Activated T-helper 17 cell treated with anti-CD3 and anti-CD28 coated beads, Interleukin-2, amount 50 U/mL, for 72 hours (primary cell): ENCODE data around the gene ANAPC5. TPM values are rescaled to one million over a fixed set of nuclear protein-coding genes. Genes with fewer than 3 reads are reported as not detected.

Experiments used
- ATAC-seq: fragments of 150-1000 bp; cut with Tn5 transposase; replicated peaks from 2 replicates; pipeline ENCODE4 v1.10.0; 2021; ENCODE audit warnings: mild to moderate bottlenecking, moderate library complexity
- H3K27ac Mint-ChIP-seq: one replicate; pipeline ENCODE4 v1.8.0; 2022; ENCODE audit warnings: mixed read lengths
- H3K27me3 Mint-ChIP-seq: one replicate; pipeline ENCODE4 v1.8.0; 2022; ENCODE audit warnings: mixed read lengths
- H3K36me3 Mint-ChIP-seq: one replicate; pipeline ENCODE4 v1.8.0; 2022; ENCODE audit warnings: low read depth, mild to moderate bottlenecking, mixed read lengths
- H3K4me1 Mint-ChIP-seq: one replicate; pipeline ENCODE4 v1.8.0; 2022; ENCODE audit warnings: mixed read lengths
- H3K4me3 Mint-ChIP-seq: one replicate; pipeline ENCODE4 v1.8.0; 2022; ENCODE audit warnings: mild to moderate bottlenecking, mixed read lengths
- H3K9me3 Mint-ChIP-seq: one replicate; pipeline ENCODE4 v1.8.0; 2022; ENCODE audit warnings: mixed read lengths
- total RNA-seq, 2 donors: library from RNA; stranded (reverse); gene quantifications; one replicate each; pipeline ENCODE4 v1.2.3, GENCODE V29; 2022

The ANAPC5 gene
- total RNA-seq, 2 donors from 2014 or later: 62.5 to 114 TPM

DNA sequence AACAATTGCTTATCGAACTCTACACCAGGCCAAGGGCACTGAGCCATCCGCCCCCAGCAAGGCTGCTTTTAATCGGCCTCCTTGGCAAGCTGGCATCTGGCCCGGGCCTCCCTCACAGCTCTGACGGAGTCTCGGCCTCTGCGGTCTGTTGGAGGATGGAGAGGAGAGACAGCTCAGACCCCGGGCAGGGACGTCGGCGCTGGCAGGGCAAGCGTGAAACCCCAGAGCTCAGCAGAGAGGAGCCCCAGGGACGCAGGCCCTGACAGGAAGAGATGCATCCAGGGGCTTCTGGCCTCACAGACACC is 73.2 kb downstream of the ANAPC5 start:
- Mint-ChIP-seq H3K4me1 (peaks cover 6% of the 10 kb centered on the region), H3K4me3 (no peak overlapping the region), H3K9me3 (no peaks in the 10 kb centered on the region), H3K36me3 (peaks cover 18% of the 10 kb centered on the region), H3K27me3 (no peaks in the 10 kb centered on the region), H3K27ac (no peak overlapping the region)
- ATAC-seq: no peak

DNA sequence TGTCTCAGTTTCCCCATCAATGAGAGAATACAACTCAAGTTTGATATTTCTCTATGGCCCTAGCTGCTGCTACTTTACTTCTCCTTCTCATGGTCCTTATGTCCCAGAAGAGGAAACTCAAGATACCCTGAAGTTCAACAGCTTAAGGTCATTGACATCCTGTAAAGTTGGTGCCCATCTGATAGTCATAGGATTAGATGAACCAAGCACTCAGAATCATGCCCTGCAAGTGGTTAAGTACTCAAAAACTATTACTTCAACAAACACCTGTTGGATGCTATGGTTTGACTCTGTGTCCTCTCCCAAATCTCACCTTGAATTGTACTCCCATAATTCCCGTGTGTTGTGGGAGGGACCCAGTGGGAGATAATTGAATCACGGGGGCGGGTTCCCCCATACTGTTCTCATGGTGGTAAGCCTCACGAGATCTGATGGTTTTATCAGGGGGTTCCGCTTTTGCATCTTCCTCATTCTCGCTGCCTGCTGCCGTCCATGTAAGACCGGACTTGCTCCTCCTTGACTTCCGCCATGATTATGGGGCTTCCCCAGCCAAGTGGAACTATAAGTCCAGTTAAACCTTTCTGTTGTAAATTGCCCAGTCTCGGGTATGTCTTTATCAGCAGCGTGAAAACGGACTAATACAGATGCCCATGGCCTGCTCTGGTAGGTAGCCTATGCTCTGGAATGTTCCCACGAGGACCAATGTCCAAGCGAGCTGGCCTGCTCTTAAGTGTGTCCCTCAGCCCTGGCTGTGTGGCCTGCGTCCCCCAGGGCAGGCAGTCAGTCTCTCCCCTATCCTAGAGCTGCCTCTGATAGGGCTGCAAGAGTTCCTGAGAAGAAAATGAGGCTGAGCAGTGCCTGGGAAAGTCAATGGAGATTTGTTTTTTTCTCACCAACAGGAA is 73.8 kb downstream of the ANAPC5 start:
- ATAC-seq: no peak
- H3K9me3 Mint-ChIP-seq: no peaks in the 10 kb centered on the region
- peaks cover 18% of the 10 kb centered on the region for H3K36me3 Mint-ChIP-seq
- no peak overlapping the region for H3K4me3 Mint-ChIP-seq
- no peaks in the 10 kb centered on the region for H3K27me3 Mint-ChIP-seq
- no peak overlapping the region for H3K27ac Mint-ChIP-seq
- H3K4me1 Mint-ChIP-seq: peaks cover 6% of the 10 kb centered on the region

DNA sequence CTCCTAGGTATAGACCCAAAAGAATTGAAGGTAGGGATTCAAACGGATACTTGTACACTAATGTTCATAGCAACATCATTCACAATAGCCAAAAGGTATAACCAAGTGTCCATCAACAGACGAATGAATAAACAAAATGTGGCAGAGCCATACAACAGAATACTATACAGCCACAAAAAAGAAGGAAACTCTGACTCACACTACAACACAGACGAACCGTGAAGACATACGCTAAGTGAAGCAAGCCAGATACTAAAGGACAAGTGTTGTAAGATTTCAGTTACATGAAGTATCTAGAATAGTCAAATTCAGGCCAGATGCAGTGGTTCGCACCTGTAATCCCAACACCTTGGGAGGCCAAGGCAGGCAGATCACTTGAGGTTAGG is 74.8 kb downstream of the ANAPC5 start:
- peaks cover 25% of the 10 kb centered on the region for H3K36me3 Mint-ChIP-seq
- ATAC-seq: peak; percentile 58
- peak overlapping the region; percentile 13 for H3K27ac Mint-ChIP-seq
- H3K4me1 Mint-ChIP-seq: peaks cover 6% of the 10 kb centered on the region
- H3K27me3 Mint-ChIP-seq: no peaks in the 10 kb centered on the region
- H3K4me3 Mint-ChIP-seq: peak overlapping the region; percentile 63
- H3K9me3 Mint-ChIP-seq: no peaks in the 10 kb centered on the region

DNA sequence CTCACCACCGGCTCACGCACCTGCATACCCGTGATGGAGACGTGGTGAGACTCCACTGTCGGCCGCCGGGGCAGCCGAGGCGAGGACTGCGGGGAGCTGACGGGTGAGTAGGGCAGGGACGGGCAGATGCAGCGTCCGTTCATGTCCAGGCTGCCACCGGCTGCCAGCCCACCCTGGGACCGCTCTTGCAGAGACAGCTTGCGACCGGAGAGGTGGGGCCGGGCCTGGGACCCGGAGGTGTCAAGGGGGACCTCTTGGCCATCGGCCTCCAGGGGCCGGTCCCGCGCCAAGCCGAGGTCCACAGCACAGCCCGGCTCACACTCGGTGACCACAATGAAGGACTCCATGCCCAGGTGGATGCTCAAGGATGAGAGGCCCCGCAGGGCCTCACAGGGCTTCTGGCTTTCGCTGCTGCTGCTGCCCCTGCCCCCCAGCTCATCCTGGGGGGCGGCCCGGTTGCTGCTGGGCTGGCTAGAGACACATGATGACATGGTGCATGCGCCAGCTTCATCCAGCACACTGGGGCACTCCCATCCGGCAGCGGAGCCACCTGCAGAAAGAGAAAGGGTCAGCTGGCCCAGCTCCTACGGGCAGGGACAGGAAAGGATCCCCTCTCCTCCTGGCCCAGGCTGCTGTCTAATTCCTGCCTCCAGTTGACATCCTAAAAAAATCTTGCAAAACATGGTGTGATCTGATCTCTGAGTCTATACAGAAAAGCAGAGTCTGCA is 78.0 kb downstream of the ANAPC5 start:
- Mint-ChIP-seq H3K9me3 (no peaks in the 10 kb centered on the region), H3K27me3 (no peaks in the 10 kb centered on the region), H3K36me3 (peaks cover 49% of the 10 kb centered on the region), H3K27ac (no peak overlapping the region), H3K4me1 (peaks cover 6% of the 10 kb centered on the region), H3K4me3 (no peak overlapping the region)
- ATAC-seq: no peak

GRCh38 chr12:121273364-121273896 is 78.8 kb downstream of the ANAPC5 start:
- no peak overlapping the region for H3K27ac Mint-ChIP-seq
- H3K9me3 Mint-ChIP-seq: no peaks in the 10 kb centered on the region
- H3K36me3 Mint-ChIP-seq: peaks cover 51% of the 10 kb centered on the region
- ATAC-seq: no peak
- H3K4me3 Mint-ChIP-seq: no peak overlapping the region
- H3K4me1 Mint-ChIP-seq: peaks cover 6% of the 10 kb centered on the region
- H3K27me3 Mint-ChIP-seq: no peaks in the 10 kb centered on the region

- Mint-ChIP-seq H3K27ac (no peak overlapping the region), H3K9me3 (no peaks in the 10 kb centered on the region), H3K36me3 (peaks cover 76% of the 10 kb centered on the region), H3K27me3 (no peaks in the 10 kb centered on the region), H3K4me3 (no peak overlapping the region), H3K4me1 (peaks cover 3% of the 10 kb centered on the region)
- no peak for ATAC-seq
Measured at GRCh38 chr12:121267822-121268221, 84.4 kb downstream of the ANAPC5 start.

DNA sequence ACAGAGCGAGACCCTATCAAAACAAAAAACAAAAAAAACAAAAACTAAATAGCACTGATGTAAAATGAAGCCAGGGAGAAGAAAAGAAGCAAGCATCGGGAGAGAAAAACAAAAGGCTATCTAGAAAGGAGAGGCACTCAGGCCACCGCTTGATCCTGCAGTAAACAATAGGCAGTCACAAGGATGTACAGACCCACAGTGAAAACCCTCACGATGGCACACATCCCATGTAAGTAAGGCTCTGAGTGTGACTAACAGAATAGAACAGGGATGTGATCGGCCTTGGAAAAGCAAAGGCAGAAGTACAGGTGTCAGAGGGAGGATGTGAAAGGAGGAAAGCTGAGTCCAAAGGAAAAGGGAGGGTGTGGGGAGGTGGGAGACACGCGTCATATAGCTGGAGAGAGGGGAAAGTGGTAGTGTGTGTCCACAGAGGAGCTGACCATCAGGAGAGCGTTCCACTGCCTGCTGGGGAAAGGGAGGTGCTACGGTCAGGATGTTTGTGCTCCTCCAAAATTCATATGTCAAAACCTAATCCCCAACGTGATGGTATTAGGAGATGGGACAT is 87.2 kb downstream of the ANAPC5 start:
- H3K4me1 Mint-ChIP-seq: peaks cover 3% of the 10 kb centered on the region
- no peaks in the 10 kb centered on the region for H3K27me3 Mint-ChIP-seq
- H3K36me3 Mint-ChIP-seq: peaks cover 84% of the 10 kb centered on the region
- H3K27ac Mint-ChIP-seq: no peak overlapping the region
- H3K4me3 Mint-ChIP-seq: no peak overlapping the region
- no peaks in the 10 kb centered on the region for H3K9me3 Mint-ChIP-seq
- no peak for ATAC-seq

- Mint-ChIP-seq H3K27ac (no peak overlapping the region), H3K9me3 (no peaks in the 10 kb centered on the region), H3K27me3 (no peaks in the 10 kb centered on the region), H3K4me1 (peaks cover 3% of the 10 kb centered on the region), H3K4me3 (no peak overlapping the region), H3K36me3 (peaks cover 84% of the 10 kb centered on the region)
- no peak for ATAC-seq
Measured at GRCh38 chr12:121264135-121264534, 88.1 kb downstream of the ANAPC5 start.

DNA sequence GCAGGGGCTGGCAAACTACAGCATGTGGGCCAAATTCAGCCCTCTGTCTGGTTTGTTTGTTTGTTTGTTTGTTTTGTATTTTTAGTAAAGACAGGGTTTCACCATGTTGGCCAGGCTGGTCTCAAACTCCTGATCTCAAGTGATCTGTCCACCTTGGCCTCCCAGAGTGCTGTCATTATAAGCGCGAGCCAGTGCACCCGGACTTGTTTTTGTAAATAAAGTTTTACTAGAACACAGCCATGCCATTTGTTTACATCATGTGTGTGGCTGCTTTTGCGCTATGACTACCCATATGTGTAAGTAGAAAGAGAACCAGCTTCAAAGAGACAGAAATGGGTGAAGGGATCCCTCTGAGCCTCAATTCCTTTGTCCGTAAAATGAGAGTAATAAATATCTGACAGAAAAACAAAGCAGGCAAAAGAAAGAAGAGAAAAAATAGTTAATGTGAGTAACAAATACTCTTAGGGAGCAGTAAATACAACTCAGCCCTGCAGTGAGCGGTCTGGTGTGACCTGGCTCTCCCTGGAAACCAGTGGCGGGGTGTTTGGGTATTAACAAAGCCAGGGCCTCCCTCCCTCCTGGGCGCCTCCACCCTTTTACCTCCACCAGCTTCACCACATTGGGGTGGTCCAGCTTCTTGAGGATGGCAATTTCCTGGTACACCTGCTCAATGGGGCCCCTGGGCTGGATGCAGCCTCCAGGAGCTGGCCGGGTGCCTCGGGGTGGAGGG is 88.8 kb downstream of the ANAPC5 start:
- ATAC-seq: no peak
- H3K4me1 Mint-ChIP-seq: peaks cover 3% of the 10 kb centered on the region
- no peak overlapping the region for H3K4me3 Mint-ChIP-seq
- H3K9me3 Mint-ChIP-seq: no peaks in the 10 kb centered on the region
- no peaks in the 10 kb centered on the region for H3K27me3 Mint-ChIP-seq
- H3K27ac Mint-ChIP-seq: peak overlapping the region; percentile 45
- H3K36me3 Mint-ChIP-seq: peaks cover 85% of the 10 kb centered on the region

DNA sequence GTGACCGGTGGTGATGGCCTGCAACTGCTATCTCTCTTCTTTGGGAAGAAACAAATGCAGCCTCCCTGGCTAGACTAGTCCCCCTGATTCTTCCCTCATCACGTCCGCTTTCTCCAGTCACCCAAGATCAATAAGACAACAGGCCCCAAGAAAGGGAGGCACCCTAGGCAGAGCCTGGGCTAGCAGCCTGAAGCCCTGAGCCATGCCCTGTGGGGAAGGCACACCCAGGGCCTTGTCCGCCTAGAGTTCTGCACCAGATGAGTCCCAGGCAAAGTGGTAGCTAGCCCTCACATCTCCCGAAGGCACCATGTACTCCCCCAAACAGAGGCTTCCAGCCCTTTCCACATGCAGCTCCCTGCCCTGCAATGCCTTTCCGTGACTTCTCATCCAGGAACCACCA is 90.8 kb downstream of the ANAPC5 start:
- ATAC-seq: no peak
- H3K4me3 Mint-ChIP-seq: no peak overlapping the region
- peaks cover 77% of the 10 kb centered on the region for H3K36me3 Mint-ChIP-seq
- H3K4me1 Mint-ChIP-seq: peaks cover 3% of the 10 kb centered on the region
- H3K9me3 Mint-ChIP-seq: no peaks in the 10 kb centered on the region
- no peak overlapping the region for H3K27ac Mint-ChIP-seq
- H3K27me3 Mint-ChIP-seq: no peaks in the 10 kb centered on the region

GRCh38 chr12:121260091-121260490 is 92.1 kb downstream of the ANAPC5 start:
- H3K27ac Mint-ChIP-seq: peak overlapping the region; percentile 40
- H3K36me3 Mint-ChIP-seq: peaks cover 84% of the 10 kb centered on the region
- no peak for ATAC-seq
- H3K9me3 Mint-ChIP-seq: no peaks in the 10 kb centered on the region
- no peak overlapping the region for H3K4me3 Mint-ChIP-seq
- peaks cover 3% of the 10 kb centered on the region for H3K4me1 Mint-ChIP-seq
- no peaks in the 10 kb centered on the region for H3K27me3 Mint-ChIP-seq

DNA sequence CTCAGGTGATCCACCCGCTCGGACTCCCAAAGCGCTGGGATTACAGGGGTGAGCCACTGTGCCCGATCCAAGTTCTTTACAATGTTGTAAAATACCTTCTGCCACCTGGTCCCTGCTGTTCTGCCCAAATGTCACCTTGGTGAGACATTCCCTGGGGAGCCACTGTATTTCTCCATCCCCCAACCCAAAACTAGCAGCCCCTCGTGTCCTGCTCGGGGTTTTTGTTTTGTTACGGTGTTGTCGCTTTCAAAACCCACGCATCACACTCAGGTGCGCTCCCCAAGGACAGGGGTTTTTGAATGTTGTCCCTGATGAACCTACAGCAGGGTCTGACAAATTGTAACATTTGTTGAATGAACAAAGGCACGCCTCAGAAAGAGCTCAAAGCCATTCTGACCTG is 93.1 kb downstream of the ANAPC5 start:
- Mint-ChIP-seq H3K4me3 (no peak overlapping the region), H3K27me3 (no peaks in the 10 kb centered on the region), H3K36me3 (peaks cover 86% of the 10 kb centered on the region), H3K4me1 (no peaks in the 10 kb centered on the region), H3K27ac (no peak overlapping the region), H3K9me3 (no peaks in the 10 kb centered on the region)
- ATAC-seq: no peak
